HG02885 (cell line): ENCODE data around the gene SYT1.

Source experiments
- ATAC-seq: cut with Tn5 transposase; IDR thresholded peaks from one replicate; pipeline ENCODE4 v1.9.1; 2021; ENCODE audit warnings: mild to moderate bottlenecking; ENCODE audit not compliant: unreplicated experiment, poor library complexity

SYT1 gene

DNA sequence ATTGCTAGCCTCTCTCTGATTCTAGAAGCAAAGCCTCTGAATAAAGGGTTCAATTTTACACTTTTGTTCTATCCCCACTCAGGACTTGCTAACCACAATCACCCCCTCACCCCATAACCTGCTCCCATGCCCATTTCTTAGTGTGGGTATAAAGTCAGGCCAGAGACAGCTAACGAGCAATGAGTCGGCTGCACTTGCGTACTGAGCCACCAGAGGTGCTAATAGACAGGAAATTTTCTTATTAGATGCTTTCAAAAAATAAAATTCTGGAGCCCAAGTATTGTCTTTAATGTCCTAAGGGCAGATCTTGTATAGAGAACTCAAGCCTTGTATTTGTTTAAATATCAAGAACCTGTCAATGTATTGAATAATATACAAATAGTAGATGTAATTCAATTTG is 256.9 kb downstream of the SYT1 start:
- ATAC-seq: peak; percentile 80

DNA sequence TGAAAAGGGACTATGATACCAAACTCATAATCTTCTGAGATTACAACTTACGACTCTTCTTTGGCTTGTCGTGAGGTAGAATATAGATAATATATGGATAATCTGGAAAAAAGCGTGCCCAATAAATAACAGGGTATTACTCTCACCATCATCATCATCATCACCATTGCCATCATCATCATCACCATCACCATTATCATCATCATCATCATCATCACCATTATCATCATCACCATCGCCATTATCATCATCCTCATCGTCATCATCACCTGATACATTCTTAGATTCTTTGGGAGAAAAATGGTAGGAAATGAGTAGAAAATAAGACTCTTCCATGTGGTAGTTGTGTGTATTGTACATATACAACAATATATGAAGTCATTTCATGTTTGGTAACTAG is 259.8 kb downstream of the SYT1 start:
- ATAC-seq: no peak

DNA sequence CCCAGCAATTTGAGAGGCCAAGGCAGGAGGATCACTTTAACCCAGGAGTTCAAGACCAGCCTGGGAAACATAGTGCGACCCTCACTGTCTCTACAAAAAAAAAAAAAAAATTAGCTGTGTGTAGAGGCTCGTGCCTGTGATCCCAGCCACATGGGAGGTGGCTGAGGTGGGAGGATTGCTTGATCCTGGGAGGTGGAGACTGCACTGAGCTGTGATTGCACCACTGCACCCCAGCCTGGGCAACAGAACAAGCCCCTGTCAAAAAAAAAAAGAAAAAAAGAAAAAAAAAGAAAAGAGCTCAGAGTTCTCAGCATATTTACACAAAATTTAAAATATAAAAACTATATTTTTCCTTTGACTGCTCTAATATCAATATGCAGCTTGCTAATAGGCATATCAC is 260.8 kb downstream of the SYT1 start:
- no peak for ATAC-seq

- ATAC-seq: peak; percentile 96
Observed at GRCh38 chr12:79127271-79127751, 262.7 kb downstream of the SYT1 start.

- no peak for ATAC-seq
Observed at GRCh38 chr12:79128956-79129355, 264.4 kb downstream of the SYT1 start.

- ATAC-seq: no peak
Observed at GRCh38 chr12:79138872-79139271, 274.3 kb downstream of the SYT1 start.

DNA sequence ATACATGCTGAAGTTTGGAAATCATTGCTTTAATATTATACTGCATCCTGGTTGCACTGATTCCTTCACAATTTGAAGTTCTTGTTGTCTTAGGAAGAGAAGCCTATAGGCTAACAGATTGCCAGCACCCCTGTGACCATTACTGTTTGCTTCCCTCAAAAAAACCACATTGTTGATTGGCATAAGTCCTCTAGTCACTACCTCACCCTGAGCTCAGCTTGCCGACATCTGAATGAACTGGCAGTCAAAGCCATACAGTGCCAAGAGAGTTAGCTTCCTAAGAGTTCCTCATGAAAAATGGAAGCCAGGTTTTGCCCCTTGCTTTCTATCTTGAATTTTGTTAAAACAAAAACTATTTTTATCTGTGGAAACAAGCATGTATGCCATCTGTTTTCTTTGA is 276.1 kb downstream of the SYT1 start:
- no peak for ATAC-seq

DNA sequence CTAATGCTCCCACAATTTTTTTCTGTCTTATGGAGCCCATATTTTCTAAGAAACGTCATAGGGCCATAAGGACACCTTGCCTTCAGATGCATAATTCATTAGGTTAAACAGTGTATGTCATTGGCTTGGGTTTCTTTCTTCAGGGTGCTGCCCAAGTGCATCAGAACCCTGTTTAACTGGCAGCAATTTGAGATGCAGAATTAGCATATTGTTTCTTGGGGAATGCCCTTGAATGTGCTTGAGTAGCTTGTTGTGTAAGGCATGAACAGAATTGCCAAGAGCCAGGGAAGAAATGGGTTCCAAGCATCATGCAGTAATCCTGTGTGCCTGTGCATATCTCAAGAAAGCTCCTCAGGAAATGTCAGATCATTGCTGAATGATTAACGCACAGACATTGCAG is 277.2 kb downstream of the SYT1 start:
- no peak for ATAC-seq

DNA sequence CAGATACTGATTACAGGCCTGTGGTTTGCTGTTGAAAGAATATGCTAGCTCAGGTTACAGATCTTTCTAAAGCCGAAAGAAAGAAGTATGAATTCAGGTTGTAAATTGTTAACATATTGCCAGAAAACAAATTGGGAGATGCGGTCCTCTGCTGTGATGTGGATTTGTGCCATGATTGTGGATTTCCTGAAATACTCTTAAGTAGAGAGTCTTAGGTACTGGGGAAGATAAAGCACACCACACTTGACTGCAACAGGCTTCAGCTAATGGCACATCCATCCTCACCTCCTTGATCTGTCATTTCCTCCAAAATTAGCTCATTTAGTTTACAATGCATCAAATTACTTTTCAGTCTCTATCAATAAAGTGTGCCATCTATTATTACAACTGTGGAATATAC is 279.2 kb downstream of the SYT1 start:
- no peak for ATAC-seq

GRCh38 chr12:79151956-79152355 is 287.4 kb downstream of the SYT1 start:
- ATAC-seq: no peak

GRCh38 chr12:79155683-79156082 is 291.1 kb downstream of the SYT1 start:
- ATAC-seq: no peak

DNA sequence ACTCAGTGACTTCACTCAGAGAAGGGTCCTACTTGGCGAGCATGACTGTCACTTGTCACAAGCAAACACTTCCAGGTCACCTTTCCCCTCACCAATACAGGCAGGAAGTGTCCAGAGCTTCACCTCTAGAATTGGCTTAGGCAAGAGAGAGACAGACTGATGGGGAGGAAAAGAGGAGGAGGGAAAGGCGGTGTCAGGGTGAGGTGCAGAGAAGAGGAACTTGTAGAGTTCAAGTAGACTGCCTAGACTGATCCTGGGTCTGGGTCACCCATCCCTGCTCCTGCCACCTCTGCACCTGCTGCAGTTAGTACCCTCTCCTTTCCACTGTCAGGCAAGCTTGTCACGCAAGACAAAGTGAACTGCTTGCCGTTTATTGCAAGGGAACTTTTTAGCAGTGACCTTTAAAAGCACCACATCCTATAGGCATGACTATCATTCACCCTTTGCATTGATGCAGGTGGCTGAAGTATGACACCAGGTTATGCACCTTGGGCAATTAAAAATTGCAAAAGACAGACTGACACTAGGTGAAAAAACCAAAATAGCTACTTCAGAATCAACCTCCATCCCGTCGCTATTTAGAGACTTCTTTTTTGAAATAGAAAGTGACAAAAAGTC is 292.4 kb downstream of the SYT1 start:
- ATAC-seq: peak; percentile 51

GRCh38 chr12:79161249-79161934 is 296.8 kb downstream of the SYT1 start:
- ATAC-seq: no peak

DNA sequence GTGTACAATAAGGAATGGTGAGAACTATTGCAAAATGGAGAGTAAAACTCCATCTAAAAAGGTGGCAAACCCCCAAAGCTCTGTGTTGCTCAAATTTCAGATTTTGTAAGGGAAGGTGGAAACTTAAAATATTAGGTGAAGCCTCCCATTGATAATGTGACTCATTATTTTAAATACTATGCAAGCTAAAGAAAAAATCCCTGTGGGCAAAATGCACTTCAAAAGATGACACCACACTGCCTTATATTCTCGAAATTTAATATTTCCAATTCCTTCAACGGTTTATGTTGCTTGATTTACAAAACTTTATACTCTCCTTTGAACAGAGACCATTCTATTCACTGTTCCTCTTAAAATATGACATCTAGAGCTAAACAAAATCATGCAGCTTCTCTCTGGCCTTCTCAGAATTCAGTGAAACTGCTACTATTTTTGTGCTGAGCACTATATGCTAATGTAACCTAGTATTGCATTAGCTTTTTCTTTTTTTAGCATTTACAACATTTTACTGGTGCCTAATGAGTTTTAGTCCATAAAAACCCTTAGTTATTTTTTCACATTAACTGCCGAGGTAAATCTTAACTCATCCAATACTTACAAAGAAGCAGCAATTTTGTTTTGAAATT is 297.7 kb downstream of the SYT1 start:
- ATAC-seq: no peak

DNA sequence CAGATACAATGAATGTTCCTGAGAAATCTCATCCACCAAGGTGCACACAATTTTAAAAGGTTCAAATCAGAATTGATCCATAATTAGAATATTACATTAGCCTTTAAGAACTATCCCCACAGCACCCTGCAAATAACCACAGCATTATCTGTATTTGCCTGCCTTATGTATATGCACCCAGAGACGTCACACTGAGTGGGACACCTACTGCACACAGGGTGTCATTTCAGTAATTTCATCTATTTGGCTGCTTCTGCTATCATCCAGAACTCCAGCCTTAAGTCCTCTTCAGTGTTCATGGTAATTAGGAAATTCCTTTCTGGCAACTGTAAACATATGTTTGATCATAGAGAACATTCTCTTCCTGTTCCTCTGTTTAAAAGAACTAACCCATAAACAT is 298.4 kb downstream of the SYT1 start:
- ATAC-seq: no peak

GRCh38 chr12:79164890-79165289 is 300.3 kb downstream of the SYT1 start:
- ATAC-seq: no peak

- no peak for ATAC-seq
Observed at GRCh38 chr12:79168687-79169086, 304.1 kb downstream of the SYT1 start.

GRCh38 chr12:79174626-79175025 is 310.1 kb downstream of the SYT1 start:
- ATAC-seq: peak; percentile 87

- no peak for ATAC-seq
Observed at GRCh38 chr12:79183003-79183402, 318.4 kb downstream of the SYT1 start.

DNA sequence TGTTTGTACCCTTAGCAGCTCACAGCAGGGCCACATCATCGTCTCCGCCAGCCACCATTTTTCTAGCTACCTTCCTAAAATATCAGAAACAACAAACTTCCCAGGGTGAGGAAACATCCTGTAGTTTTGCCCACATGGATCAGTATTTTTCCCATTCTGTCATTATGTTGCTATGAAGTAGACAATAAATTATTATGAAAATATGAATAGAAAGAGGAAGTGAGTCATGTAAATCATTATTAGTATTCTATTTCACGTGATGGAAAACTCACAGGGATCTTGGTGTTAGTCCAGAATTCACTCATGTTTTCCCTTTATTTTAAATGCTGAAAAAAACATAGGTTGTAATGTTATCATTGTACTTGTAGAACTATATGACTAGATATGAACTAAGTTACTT is 319.4 kb downstream of the SYT1 start:
- no peak for ATAC-seq

GRCh38 chr12:79186506-79186905 is 321.9 kb downstream of the SYT1 start:
- ATAC-seq: no peak

GRCh38 chr12:79187032-79187431 is 322.5 kb downstream of the SYT1 start:
- ATAC-seq: no peak
